Suprapubic skin (tissue), 4 donors: ENCODE results near the gene PLXNA2.

Source experiments
- EP300 ChIP-seq: sonication (generic); formaldehyde crosslinking; IDR thresholded peaks from one replicate; pipeline ENCODE4 v1.6.1; 2017; ENCODE audit warnings: antibody characterized with exemption
- POLR2A ChIP-seq, 2 donors: fragments of 450-650 bp; IDR thresholded peaks; one replicate each; pipeline ENCODE4 v1.6.1; 2017; ENCODE audit warnings: antibody characterized with exemption in 2 of 2, mild to moderate bottlenecking in 2 of 2, moderate library complexity in 2 of 2
- POLR2AphosphoS5 ChIP-seq, 3 donors: sonication (generic); formaldehyde crosslinking; IDR thresholded peaks; one replicate each; pipeline ENCODE4 v1.6.1; 2017; ENCODE audit warnings: antibody characterized with exemption in 3 of 3
- TF ChIP-seq, protein P1 (sequence below), 2 donors: fragments of 200-600 bp in 1 of 2; fragments of 450-650 bp in 1 of 2; sonication (generic) in 1 of 2; IDR thresholded peaks; one replicate each; pipeline ENCODE4 v1.5.1; 2016 to 2019; ENCODE audit warnings: antibody characterized with exemption in 2 of 2, mild to moderate bottlenecking in 1 of 2, moderate library complexity in 1 of 2

- TF ChIP-seq, protein P1, sequence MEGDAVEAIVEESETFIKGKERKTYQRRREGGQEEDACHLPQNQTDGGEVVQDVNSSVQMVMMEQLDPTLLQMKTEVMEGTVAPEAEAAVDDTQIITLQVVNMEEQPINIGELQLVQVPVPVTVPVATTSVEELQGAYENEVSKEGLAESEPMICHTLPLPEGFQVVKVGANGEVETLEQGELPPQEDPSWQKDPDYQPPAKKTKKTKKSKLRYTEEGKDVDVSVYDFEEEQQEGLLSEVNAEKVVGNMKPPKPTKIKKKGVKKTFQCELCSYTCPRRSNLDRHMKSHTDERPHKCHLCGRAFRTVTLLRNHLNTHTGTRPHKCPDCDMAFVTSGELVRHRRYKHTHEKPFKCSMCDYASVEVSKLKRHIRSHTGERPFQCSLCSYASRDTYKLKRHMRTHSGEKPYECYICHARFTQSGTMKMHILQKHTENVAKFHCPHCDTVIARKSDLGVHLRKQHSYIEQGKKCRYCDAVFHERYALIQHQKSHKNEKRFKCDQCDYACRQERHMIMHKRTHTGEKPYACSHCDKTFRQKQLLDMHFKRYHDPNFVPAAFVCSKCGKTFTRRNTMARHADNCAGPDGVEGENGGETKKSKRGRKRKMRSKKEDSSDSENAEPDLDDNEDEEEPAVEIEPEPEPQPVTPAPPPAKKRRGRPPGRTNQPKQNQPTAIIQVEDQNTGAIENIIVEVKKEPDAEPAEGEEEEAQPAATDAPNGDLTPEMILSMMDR (IDR thresholded peaks at IDR 0.05): no peak
- TF ChIP-seq POLR2A (IDR thresholded peaks at IDR 0.05) (no peak), POLR2AphosphoS5 (IDR thresholded peaks at IDR 0.05) (no peak), EP300 (no peak)
Measured at GRCh38 chr1:208045463-208046260, 198.5 kb downstream of the PLXNA2 start.
